Kidney epithelial cell (primary cell): ENCODE results near the gene C8A. TPM values are rescaled to one million over a fixed set of nuclear protein-coding genes. Genes with fewer than 3 reads are reported as not detected.

Experiments used
- DNase-seq: peaks from one replicate; pipeline ENCODE4 v3.0.0-alpha.2; 2010; ENCODE audit warnings: low read depth
- H3K27me3 ChIP-seq: 2 replicates; pipeline ENCODE4 v1.6.0; 2011; ENCODE audit warnings: low read length; ENCODE audit not compliant: control insufficient read depth, insufficient read depth
- H3K36me3 ChIP-seq: 2 replicates; pipeline ENCODE4 v1.5.1; 2011; ENCODE audit warnings: low read length; ENCODE audit not compliant: control insufficient read depth, insufficient read depth
- H3K4me3 ChIP-seq: 2 replicates; pipeline ENCODE4 v1.5.1; 2011; ENCODE audit warnings: low read depth, mild to moderate bottlenecking, control low read depth, low read length
- CTCF ChIP-seq: IDR thresholded peaks from 2 replicates; pipeline ENCODE4 v1.5.1; 2011; ENCODE audit warnings: mild to moderate bottlenecking, moderate library complexity, low read length, control low read depth, inconsistent platforms; ENCODE audit not compliant: insufficient read depth, poor library complexity, severe bottlenecking
- total RNA-seq: library from RNA; depleted of rRNA; stranded (reverse); fragments of >200 nt; gene quantifications from 2 replicates; pipeline ENCODE4 v1.2.3, GENCODE V29; 2015

The C8A gene
- total RNA-seq, 1 donor from 2014 or later, result not detected

- DNase-seq, result no peak
- no peak overlapping the region for H3K4me3 ChIP-seq
- no peaks in the 10 kb centered on the region for H3K27me3 ChIP-seq
- no peaks in the 10 kb centered on the region for H3K36me3 ChIP-seq
- no peak for TF ChIP-seq CTCF
Measured at GRCh38 chr1:56938646-56939045, 84.0 kb downstream of the C8A start.

- no peaks in the 10 kb centered on the region for H3K27me3 ChIP-seq
- H3K36me3 ChIP-seq, result no peaks in the 10 kb centered on the region
- no peak for TF ChIP-seq CTCF
- no peak for DNase-seq
- H3K4me3 ChIP-seq, result no peak overlapping the region
Measured at GRCh38 chr1:56939209-56939608, 84.6 kb downstream of the C8A start.

- no peak for DNase-seq
- no peaks in the 10 kb centered on the region for H3K27me3 ChIP-seq
- TF ChIP-seq CTCF, result no peak
- no peak overlapping the region for H3K4me3 ChIP-seq
- no peaks in the 10 kb centered on the region for H3K36me3 ChIP-seq
Measured at GRCh38 chr1:56940039-56940438, 85.4 kb downstream of the C8A start.

GRCh38 chr1:56948403-56949023 lies 93.9 kb downstream of the C8A start:
- no peak for DNase-seq

GRCh38 chr1:56952501-56952900 lies 97.9 kb downstream of the C8A start:
- no peaks in the 10 kb centered on the region for H3K27me3 ChIP-seq

More at GRCh38 chr1:56948403-56949023, 93.9 kb downstream of the C8A start:
- TF ChIP-seq CTCF, result no peak
- Histone ChIP-seq H3K4me3 (no peak overlapping the region), H3K27me3 (no peaks in the 10 kb centered on the region), H3K36me3 (no peaks in the 10 kb centered on the region)

More at GRCh38 chr1:56952501-56952900, 97.9 kb downstream of the C8A start:
- H3K4me3 ChIP-seq, result no peak overlapping the region
- TF ChIP-seq CTCF, result no peak
- no peaks in the 10 kb centered on the region for H3K36me3 ChIP-seq
- no peak for DNase-seq
